GM21526 (cell line): ENCODE measurements around the gene VKORC1.
"Not testable (repeated sequence)": the region's sequence is repeated elsewhere in the genome, so short reads cannot be mapped to it uniquely, and the experiment has no call there.

Experiments
- ATAC-seq: cut with Tn5 transposase; IDR thresholded peaks from one replicate; pipeline ENCODE4 v1.9.1; 2021; ENCODE audit warnings: moderate library complexity; ENCODE audit not compliant: unreplicated experiment, low FRiP score

The VKORC1 gene

DNA sequence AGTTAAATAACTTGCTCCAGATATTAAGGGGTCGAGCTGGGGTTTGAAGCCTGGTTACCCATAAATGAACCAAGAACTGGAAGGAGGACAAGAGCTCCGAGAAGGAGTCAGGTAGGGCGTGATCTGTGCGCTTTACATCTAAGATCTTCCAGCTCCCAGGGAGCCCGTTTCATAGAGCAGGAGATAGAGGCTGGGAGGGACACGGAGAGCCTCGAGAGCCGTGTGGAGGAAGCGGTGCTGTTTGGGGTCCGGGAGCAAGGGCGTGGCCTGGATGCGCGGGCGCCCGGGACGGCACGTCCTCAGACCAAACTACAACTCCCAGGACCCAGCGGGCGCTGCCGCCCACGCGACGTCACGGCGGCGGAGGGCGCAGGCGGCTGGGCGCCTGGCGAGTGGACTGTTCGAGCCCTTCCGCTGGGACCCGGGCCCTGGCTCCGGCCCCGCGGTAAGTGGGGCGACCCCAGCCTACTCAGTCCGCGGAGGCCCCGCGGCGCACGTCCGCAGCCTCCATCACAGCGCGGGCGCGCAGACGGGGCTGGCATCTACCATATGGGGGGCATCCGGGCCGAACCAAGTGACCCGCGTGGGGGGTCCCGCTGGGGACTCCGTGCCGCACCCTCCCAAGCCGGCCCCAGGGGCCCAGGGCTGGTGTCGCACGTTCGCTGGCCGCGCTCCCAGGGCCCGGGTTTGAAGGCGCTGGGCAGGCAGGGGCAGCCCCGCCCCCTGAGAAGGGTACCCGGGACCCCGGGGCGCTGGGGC, 13.6 kb upstream of the VKORC1 start, which contains the start of gene BCKDK:
Gene BCKDK, plus strand, starts transcription at position 352 of the 759 bp plus-strand sequence. CDS start 838 bp downstream, outside the sequence.
- peak; percentile 59 for ATAC-seq

- ATAC-seq: peak; percentile 46
These were observed 12.9 kb upstream of the VKORC1 start for GRCh38 chr16:31107465-31107867.

- no peak for ATAC-seq
These were observed 12.2 kb upstream of the VKORC1 start for GRCh38 chr16:31106509-31107464.

DNA sequence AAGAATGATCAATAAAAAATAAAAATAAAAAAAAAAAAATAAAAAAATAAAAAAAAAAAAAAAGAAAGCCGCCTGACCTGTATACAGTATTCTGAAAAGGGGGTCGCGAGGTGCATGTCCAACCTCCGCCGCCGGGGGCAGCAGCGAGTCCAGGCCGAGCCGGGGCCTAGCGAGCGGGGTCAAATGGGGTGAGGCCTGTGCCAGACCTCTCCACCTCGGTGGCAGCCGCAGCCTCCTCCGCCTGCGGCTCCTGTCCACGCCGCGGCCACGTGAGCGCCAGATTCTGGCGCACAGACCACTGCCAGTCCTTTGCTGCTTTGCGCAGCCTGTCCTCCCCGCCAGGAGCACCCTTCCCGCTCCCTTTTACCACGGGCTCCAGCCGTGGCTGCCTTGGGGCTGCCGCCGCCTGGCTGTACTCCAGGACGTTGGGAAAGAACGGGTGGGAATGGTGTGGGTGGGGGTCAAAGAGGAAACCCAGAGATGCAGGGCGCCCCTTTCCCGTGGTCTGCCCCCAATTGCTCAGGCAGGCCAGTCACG, 11.1 kb upstream of the VKORC1 start:
- ATAC-seq: no peak

GRCh38 chr16:31100876-31101641, 6.5 kb upstream of the VKORC1 start:
- ATAC-seq: not testable (repeated sequence)

GRCh38 chr16:31099860-31100638, 5.5 kb upstream of the VKORC1 start:
- no peak for ATAC-seq

DNA sequence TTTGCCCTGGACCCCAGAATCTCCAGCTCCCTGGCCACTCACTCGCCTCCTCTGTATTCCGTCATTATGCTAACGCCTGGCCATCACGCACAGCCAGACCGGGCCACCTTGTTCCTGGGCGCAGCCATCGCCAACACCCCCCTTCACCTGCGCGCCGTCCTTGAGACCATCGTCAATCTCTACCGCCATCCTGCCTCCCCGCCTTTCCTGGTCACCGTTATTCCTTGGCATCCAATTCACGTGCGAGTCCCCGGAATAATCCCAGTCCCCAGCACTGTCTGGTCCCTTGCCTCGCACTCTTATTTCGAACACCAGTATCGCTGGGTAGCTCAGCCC, 541 bp downstream of the VKORC1 start:
- peak; percentile 12 for ATAC-seq

GRCh38 chr16:31093132-31093703, 1.4 kb downstream of the VKORC1 start:
- no peak for ATAC-seq

DNA sequence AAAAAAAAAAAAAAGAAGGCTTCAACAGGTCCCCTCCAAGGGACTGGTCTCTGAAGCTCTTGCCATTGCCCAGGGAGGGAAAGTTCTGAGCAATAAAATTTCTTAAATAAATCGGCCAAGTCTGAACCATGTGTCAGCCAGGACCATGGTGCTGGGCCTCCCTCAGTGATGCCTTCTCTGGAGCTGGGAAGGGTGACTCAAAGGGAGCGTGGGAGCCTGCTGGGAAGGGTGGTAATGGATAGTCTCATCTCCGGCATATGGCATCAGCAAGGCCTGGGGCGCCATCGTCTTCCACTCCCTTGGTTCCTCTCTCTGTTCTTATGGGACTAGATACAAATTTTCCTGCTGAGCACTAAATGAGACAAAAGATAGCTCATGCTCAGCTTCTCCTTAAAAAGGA, 2.3 kb downstream of the VKORC1 start:
- ATAC-seq: no peak

DNA sequence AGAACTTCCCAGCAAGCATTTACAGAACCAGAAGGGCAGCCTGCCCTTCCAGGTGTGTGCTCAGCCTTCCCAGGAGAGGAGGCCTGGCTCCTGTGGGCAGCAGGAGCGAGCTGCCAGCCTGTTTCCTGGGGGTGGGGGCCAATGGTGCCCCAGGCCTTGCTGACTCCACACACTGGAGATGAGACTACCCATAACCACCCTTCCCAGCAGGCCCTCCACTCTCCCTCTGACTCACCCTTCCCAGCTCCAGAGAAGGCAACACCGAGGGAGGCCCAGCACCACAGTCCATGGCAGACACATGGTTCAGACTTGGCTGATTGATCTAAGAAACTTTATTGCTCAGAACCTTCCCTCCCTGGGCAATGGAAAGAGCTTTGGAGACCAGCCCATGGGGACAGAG, 4.1 kb downstream of the VKORC1 start:
- no peak for ATAC-seq

- no peak for ATAC-seq
These were observed 5.4 kb downstream of the VKORC1 start for GRCh38 chr16:31089199-31089598.

GRCh38 chr16:31088459-31089183, 6.0 kb downstream of the VKORC1 start, which contains the start of gene PRSS53:
PRSS53 (minus strand) TSS chr16:31088943; CDS start chr16:31088809, 134 bp downstream.
- ATAC-seq: no peak

DNA sequence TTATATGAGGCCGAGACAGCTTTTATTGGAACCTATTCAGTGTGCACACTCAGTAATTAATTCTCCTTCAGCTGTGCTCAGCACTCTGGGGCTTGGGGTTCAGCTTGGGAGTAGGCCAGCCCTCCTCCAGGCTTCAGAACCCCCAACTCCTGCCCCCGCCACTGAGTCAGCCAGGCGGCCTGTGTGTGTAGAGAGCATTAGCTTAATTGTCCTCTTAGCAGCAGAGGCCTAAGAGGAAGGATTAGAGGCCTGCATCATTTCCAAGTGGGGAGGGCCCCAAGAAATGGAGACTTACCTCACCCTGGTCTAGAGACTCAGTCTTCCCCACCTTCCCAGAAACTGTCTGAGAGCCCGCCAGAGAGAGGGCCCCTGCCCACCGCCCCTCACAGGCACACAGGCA, 6.6 kb downstream of the VKORC1 start:
- ATAC-seq: no peak

GRCh38 chr16:31087481-31087880, 7.1 kb downstream of the VKORC1 start:
- ATAC-seq: no peak

DNA sequence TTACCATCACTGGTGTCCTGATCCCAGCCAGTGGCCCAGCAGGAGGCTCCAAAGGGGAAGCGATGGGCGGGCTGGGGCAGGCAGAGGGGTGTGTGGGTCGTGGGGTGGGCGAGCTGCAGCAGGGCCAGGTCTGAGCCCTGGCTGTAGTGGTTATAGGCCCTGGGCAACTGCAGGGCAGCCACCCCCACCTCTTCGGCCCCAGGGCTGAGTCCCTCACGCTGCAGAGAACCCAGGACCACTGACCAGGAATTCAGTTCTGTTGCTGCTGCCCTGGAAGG, 8.0 kb downstream of the VKORC1 start:
- ATAC-seq: no peak

- ATAC-seq: no peak
These were observed 8.5 kb downstream of the VKORC1 start for GRCh38 chr16:31085873-31086628.

DNA sequence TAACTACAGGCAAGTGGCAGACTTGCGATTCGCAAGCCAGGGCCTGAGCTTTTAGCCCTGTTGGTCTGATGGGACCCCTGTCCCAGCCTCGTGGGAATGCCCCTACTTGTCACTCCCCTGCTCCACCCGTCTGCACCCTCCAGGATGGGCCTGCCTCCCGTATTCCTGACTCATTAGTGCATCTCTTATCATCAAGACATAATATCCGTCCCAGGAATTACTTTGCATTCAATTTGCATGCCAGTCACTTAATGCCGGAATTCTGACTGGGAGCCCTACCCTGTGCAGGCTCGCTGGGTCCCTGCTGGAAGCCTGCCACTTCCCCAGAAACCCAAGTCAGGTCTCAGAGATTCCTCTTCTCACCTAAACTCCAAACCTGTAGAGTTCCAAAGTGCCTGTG, 9.2 kb downstream of the VKORC1 start:
- ATAC-seq: no peak

GRCh38 chr16:31084584-31085302, 9.9 kb downstream of the VKORC1 start:
- no peak for ATAC-seq
